Fibroblast of upper back skin (primary cell): ENCODE results near the gene PAM.

Experiments
- DNase-seq: peaks from one replicate; pipeline ENCODE4 v3.0.0-alpha.2; 2013

Gene PAM

DNA sequence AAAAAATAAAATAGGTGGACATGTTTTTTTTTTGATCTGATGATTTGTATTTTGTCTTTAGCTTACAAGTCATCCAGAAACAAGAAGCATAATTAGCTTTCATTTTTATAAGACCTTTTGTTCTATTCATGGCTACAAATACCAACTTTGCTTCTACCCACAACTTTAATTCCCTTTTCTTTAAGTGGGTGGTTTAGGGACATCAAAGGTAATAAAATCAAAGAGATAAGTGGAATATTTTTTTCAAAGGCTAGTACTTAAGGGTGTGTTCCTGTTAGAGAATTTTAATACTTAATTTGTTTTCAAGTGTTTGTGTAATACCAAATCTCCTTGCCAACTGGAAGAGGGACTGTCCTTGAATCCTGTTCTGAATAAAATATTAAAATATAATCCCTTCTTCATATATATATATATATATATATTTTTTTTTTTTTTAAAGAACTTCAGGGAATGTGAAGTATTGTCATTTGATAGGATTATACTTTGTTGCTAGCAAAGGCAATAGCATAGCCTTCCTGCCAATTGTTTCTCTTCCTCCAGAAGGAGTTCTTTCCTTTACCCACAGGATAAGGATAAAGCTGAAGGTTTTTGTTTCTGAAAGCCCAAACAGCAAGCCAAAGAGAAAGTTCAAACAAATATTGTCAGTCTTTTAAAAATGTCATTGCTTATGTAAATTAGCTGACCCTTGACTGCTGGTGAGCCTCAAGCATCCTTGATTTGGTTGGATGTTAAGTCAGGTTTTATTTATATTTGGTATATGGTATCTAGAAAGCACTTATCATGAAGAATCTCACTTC is 108.9 kb downstream of the PAM start:
- DNase-seq = no peak

DNA sequence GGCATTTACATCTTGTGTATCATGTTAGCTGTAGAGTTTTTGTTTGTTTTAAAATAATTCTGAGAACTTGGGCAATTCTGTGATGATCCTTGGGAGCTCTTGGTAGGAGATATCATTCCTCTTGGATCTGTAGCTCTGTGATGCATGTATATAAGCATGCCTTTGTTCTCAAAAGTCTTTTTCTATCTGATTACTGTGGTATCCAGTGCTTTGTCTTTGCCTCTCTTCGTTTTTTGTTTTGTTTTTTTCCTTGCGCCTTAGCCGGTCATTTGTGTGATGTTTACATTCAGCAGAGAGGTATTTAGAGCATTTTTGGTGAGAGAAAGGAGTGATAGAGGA is 110.0 kb downstream of the PAM start:
- no peak for DNase-seq

DNA sequence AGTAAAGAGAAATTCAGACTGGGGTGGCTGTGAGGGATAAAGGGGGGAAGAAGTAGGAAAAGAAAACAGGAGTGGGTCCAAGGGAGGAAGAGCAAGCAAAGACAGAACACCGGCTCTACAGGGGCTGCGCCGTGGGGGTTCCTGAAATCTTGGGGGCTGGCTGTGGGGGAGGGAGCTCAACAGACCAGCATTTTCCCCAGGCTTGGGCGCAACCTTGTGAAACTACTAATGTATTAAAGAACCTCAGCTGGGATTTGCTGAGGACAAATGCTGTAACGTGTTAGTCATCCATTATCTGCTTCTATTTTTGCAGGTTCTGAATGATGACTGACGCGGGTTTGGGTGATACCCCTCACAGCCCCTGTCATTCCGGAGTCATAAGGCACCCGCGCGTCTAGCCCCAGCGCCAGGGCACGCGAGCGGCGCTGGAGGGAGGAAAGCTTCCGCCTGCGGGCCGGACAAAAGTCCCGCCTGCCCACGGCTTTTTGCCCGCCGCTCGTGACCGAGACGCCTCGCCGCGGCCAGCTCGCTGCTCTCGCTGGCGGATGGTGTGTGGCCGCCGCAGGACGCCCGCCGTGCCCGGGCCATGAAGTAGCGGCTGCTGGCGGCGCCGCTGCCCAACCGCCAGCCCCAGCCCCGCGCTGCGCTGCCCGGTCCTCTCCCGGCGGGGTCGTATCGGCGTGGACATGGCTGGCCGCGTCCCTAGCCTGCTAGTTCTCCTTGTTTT is 110.6 kb downstream of the PAM start:
- DNase-seq = peak; percentile 92

GRCh38 chr5:102866237-102866600 is 111.1 kb downstream of the PAM start:
- DNase-seq = peak; percentile 27

GRCh38 chr5:102867992-102868662 is 113.0 kb downstream of the PAM start:
- peak; percentile 11 for DNase-seq

DNA sequence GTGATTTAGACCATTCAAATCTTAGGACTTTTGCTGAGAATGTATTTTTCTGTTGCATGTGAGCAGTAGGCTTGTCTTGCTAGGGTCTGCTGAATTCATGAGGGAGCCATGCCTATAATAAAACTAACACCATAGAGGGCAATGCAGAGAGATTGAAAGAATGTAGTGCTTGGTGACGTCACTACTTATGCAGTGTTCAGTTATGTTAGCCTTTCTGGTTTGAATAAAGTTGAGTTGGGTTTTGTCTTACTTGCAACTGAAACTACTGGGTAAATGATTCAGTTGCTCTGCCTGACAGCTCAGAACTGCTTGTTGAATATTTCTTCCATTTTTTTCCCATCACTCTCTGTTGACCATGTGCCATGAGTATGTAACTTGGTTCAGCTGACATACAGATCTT is 114.1 kb downstream of the PAM start:
- no peak for DNase-seq

DNA sequence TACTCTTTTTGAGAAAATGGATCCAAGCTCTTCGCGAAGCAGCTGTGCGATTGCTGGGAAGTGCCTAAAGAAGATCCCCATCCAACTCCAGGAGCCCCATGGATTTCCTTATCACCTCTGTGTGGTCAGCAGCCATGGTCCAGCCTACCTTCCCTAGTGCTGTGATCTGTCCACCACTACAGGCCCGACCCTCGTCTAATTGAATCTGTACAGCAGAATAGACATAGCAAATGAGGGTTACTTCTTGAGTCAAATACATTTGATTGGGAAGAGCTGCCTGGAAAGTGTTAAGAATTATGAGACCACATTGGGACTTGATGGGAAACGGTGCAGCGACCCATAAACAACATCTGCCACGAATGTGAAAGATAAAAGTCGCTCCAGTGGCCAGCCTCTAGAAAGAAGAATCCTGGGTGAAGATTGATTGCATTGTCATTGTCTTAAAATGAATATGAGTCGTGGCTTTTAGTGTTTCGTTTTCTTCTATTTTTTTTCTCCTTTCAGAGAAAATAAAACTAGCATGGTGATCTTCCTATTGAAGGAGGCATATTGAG is 118.4 kb downstream of the PAM start:
- no peak for DNase-seq

DNA sequence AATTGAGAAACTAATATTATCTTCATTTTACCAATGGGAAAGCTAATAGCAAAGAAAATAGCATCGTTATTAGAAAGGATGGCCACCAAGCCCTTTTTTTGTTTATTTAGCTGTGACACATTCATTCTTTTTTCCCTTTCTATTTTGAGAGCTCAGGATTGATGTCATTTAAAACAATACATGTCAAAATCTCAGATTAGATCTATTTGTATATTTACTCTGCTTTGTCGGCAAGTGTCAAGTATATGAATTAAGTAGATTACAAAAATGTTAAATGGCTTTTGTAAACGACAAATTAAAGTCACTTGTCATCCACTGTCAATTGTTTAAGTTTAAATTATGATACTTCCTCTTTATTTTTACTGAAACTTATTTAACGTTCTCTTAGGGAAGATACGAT is 118.9 kb downstream of the PAM start:
- no peak for DNase-seq

DNA sequence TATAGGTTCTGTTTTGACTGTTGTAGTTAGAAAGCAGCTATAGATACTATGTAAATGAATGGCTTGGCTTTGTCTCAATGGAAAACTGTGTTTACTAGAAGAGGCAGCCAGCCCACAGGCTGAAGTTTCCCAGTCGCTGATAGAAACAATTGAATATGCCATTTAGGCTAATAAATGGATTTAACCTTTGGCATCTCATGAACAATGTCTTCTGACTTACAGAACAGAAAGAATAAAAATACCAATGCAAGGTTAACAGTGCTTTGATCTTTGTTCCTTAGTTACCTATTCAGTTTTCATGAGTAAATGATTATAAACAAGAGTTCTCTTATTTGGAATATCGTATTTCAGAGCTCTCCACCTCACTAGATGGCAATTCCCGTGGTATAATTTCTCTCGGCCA is 120.6 kb downstream of the PAM start:
- no peak for DNase-seq

- no peak for DNase-seq
These were observed 121.5 kb downstream of the PAM start for GRCh38 chr5:102876610-102877009.

GRCh38 chr5:102879741-102880140 is 124.6 kb downstream of the PAM start:
- DNase-seq = no peak

GRCh38 chr5:102886586-102886985 is 131.5 kb downstream of the PAM start:
- DNase-seq = no peak

GRCh38 chr5:102888483-102888882 is 133.4 kb downstream of the PAM start:
- DNase-seq = no peak

DNA sequence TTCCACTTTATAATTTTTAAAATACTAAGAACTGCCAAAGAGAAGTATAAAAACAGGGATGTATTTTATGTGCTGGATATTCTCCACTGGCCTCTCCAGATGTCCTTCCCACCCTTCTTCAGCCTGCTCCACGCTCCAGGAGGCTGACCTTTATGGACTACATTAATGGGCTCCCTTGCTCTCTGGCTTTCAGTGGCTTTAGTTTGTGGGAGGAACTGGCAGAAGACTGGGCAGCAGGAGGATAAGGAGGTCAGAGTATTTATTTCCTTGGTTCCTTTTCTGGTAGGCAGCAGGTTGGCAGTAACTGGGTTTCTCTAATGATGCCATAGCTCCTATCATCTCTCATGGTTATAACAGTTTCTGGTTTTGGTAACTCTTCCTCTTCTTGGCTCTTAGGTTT is 133.9 kb downstream of the PAM start:
- DNase-seq = no peak

DNA sequence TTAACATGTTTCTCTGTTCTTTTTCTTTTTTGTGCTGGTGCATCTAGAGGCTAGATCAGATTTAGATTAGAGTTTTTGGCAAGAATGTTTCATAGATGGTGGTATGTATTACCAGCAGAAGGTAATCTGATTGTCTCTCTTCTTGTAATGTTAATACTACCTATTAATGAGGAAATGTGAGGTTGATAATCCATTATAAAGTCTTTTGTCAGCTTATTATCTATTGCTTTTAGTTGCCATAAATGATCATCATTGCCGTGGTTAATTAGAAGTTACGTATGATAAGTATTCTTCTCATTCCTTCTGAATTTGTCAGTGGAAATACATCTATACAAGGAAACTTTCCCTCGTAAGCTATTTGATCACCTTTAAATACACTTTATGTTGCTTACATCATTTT is 135.0 kb downstream of the PAM start:
- no peak for DNase-seq

- no peak for DNase-seq
These were observed 136.1 kb downstream of the PAM start for GRCh38 chr5:102891175-102891574.

DNA sequence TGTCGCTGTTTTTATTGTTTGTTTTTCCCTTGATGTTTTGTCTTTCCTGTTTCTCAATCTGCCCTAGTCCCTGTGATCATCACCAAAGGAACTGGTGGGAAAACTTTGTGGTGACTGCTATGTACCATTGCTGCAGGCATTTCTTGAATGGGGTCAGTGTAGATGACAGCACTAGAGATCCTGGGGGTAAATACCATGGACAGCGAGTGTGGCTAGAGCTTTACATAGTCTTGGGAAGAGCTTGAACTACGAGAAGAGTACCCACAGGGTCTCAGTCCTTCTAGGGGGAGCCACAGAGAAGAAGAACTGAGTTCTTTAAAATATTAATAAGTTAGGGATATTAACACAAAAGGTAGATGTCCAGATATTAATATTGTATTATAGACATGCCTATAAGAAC is 138.8 kb downstream of the PAM start:
- no peak for DNase-seq

DNA sequence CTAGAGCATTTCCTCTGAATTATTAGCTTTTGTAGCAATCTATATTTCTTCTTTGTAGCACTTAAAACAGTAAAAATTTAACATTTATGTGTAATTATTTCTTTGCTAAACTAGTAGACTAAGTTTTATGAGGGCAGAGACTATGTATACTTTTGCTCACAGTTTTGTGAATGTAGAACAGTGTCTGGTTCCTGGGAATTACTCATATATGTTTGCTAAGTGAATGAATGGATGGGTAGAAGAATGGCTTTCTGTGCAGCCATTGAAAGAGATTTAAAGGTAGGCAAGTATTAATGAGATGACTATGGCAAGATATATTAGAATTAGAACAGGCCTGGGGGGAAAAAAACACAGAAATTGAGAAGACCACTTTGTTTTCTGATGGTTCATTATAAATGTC is 140.1 kb downstream of the PAM start:
- no peak for DNase-seq

GRCh38 chr5:102895976-102896375 is 140.9 kb downstream of the PAM start:
- no peak for DNase-seq

DNA sequence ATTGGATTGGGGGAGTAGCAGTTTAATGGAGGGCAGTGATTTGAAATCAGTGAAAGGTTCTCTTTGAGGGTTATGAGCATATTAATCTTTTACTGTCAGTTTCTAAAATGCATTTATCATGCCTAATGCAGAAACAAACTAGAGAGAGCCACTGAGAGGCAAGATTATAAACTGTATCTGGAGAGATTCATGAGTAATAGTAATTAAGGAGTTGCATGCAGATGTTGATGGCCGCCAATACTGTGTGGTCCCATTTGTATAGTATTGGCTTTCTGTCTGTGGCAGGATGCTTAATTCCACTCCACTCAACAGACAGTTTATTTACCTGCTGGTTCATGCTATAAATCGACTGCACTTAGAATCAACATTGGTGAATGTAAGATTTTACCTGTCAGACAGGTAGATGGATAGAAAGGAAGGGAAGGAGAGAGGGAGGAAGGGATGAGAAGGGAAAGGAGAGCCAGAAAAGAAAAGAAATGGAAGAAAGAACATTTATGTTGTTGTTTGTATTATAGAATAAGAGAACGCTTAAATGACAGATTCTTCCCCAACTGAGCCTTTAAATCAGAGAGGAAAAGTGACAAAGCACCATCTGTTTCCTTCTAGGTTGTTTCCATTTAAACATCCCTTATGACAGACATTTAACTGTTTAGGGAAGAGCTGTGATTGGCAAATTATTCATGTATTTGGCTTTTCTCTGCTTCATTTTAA is 146.5 kb downstream of the PAM start:
- no peak for DNase-seq

DNA sequence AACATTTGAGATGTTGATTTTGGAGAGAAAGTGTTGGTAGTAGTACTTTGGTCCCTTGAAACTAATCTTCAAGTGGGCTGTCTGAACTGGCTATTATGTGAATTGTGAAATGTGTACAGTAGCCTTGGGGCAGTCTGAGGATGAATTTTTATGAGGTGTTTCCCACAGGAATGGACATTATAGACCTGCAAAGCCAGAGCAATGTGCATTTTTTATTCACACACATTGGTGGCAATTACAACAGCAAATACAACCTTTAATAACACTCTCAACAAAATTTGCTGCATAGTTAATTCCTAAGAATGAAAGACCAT is 147.0 kb downstream of the PAM start:
- peak; percentile 5 for DNase-seq

- DNase-seq = no peak
These were observed 147.5 kb downstream of the PAM start for GRCh38 chr5:102902647-102903046.

- peak; percentile 12 for DNase-seq
These were observed 148.2 kb downstream of the PAM start for GRCh38 chr5:102903074-102903871.
